Suppressor macrophage treated with lipopolysaccharide for 1 hour (primary cell): ENCODE measurements around the gene MGST2.

Experiments
- DNase-seq, 3 donors: peaks; one replicate each; pipeline ENCODE4 v3.0.0-alpha.2; 2020 to 2022

MGST2 gene

DNA sequence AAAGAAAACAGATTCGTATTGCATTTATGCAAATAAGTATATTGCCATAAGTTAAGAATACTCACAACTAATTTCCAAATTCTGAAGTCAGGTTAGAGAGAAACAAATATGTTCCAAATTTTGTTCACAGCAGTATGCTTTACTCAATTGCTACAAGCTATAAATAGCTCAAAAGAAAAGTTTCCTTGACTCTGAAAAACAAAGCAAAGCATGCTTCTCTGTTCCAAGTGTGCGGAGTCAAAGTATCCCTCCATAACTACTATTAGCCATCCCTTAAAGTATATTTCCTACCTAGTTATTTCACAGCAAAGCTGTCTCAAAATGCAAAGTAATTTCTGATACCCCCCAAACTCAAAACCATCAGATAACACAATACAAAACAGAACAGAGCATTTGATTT lies 47.3 kb downstream of the MGST2 start:
- no peak for DNase-seq

GRCh38 chr4:139715746-139716391 lies 50.2 kb downstream of the MGST2 start:
- no peak for DNase-seq

DNA sequence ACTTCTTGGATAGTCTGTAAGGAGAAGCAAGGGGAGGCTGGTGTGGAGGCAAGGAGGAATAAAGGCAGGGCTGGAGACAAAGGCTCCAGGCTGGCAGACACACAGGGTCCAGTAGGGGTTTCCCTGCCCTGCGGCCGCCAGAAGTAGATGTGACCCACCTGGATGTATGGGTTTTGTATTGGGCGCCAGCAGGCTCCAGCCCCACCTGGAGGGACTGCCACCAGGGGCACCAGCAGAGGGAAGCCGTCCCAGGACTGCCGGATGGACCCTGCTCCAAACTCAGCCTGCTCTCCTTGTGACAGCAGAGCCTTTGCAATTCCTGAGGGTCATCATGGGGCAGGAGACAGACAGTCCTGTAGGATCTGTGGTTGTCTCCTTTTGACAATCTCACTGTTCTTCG lies 52.7 kb downstream of the MGST2 start:
- DNase-seq: no peak

DNA sequence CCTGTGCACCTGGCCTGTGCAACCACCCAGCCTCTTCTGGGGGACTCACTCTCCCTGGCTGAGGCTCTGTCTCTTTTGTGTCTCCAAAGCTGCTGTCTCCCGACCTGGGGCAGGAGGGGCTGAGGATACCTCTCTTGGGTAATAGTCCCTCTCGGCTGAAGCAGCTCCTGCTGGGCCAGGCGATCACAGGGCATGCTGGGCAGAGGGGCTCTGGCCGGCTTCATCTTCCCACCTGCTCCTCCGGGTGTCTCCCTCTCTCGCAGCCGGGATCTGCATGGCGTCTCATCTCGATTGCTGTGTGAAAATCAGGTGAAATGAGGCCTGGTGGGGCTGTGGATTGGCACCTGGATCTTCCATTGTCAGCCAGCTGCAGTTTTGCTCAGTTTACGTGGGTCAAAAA lies 53.2 kb downstream of the MGST2 start:
- no peak for DNase-seq

DNA sequence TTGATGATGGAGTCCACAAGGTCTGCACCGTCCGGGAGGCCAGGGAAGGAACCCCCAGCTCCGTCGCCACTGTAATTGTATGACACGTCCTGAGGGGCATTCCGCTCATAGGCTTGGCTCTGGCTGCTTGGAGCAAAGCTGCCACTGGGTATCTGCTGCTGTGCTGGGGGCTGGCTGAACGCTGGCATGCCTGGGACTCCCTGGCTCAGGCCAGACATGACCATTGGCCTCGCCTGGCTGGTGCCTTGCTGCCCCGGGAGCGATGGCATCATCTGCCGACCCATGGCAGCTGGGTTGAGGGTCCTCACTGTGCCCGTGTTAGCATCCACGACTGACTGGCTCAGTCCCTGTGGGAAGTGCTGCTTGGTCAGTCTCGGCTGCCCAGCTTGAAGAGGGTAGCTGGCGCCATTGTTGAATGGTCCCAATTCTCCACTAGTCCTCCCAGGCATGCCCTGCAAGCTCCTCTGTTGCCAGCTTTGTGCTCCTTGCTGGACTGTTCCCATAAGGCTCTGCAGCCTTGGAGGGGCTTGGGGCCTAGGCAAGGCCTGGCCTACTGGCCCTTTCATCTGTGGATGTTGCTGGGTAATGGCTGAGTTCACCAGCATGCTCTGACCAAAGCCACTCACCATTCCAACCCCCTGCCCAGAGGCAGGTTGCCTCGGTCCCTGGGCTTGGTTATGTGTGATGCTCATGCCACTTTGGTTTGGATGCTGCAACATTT lies 53.9 kb downstream of the MGST2 start:
- DNase-seq: no peak

DNA sequence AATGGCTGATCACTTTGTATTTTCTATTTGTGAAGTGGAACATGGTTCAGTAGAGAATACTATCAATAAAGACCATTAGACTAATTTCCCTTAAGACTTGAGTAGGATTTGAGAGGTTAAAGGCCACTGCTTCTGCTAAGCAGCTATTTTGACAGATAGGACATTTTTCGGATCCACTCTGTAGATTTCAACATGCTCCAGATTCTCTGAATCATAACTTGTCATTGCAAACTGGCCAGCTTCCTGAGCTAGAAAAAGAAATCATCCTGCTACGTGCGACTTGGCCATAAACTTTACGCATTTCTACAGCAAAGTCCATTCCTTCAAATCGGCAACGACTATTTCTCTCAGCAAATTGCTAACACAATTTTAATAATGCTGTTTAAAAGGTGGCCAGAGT lies 55.2 kb downstream of the MGST2 start:
- DNase-seq: peak in 1 of 3 donors; percentile 14

DNA sequence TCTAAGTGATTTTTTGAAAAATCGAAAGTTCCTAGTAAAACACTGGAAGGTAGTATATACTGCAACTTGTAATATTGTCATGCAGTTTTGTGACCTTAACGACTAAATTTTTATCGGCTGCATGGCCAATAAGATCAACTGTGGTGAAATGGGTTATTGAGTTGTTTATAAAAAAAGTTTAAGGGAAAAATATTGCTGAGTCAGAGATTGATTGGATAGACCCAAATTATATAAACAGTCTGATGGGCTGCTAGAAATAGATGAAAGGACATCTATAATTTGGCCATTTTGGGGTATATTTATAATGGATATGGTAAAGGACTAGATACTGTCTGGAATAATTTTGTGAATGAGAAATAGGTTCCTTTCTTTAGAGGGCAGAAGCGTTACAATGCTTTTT lies 56.2 kb downstream of the MGST2 start:
- DNase-seq: no peak

DNA sequence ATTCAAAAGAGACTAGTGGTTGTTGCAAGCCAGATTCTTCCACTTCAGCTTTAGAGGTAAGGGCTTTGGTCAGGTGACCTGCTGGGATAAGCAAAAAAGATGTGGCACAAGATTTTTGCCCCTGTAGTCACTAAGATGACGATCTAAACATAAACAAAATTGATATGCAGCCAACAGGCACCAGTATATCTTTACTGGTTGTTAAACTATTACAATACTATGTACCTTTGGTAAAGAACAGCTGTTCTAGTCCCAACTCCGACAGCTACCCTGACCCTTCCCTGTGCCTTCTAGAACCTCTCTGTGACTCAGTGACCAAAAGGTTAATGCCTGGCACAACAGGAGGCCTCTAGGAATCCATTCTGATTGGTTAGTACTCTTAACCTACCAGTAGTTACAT lies 59.6 kb downstream of the MGST2 start:
- DNase-seq: no peak

DNA sequence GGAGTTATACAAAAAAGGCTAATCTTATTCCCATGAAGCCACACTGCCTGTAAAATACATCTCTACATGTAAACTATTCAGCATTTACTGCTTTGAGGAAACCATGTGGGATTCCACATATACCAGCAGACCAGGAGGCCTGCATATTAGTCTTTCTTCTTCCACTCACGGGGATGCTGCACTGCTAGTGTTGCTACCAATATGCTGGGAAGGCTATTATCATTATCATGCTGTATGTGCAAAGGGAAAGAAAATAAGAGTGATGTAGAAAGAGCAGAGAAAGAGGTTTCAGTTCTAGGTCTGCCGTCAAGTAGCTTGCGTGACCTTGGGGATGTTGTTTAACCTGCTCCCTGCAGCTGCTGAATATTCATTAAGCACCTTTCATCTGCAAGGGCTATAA lies 61.0 kb downstream of the MGST2 start:
- no peak for DNase-seq

DNA sequence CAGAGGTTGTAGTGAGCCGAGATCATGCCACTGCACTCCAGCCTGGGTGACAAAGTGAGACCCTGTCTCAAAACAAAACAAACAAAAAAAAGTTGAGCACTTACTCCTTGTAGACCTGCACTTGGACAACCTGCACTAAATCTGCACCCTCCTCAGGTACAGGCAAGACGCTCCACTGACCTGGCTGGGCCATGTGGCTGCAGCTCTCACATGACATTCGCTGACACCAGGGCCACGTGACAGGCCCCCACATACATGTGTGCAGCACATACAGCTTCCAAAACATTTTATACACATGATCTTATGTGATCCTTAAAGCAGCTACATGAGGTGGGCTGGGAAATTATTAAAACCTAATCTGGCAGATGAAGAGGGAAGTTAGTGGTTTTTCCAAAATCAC lies 62.5 kb downstream of the MGST2 start:
- DNase-seq: no peak

- no peak for DNase-seq
Observed at GRCh38 chr4:139728840-139729239, 63.2 kb downstream of the MGST2 start.

DNA sequence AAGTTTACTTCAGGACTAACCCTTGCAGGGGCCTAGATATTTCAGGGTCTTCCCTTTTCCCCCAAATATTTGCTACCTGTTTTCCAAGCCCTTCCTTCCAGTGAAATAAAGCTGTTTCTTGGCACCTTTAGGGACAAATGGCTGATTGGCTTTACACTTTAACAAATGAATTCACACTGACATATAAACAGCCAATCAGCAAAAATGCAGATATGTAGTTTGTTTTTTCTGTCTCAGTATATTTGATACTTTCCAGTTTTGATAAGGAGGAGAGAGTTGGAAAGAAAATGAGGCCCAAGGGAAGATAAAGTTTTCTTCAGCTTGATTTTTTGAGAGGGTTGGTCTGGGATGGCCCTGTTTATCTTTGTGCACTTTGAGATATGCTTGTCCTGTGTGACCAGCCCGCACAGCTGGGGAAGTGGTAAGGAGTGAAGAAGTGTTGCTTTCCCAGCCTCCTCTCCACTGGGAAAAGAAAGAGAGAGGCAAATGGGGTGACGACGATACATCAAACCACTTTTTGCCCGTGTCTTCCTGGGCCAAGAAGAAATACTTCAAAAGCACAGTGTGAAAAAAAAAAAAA lies 67.5 kb downstream of the MGST2 start:
- DNase-seq: no peak

GRCh38 chr4:139734201-139734874 lies 68.7 kb downstream of the MGST2 start:
- DNase-seq: peak; percentile 87 to 97 (median 94)

- DNase-seq: peak; percentile 89 to 95 (median 90)
Observed at GRCh38 chr4:139734875-139735380, 69.3 kb downstream of the MGST2 start.

DNA sequence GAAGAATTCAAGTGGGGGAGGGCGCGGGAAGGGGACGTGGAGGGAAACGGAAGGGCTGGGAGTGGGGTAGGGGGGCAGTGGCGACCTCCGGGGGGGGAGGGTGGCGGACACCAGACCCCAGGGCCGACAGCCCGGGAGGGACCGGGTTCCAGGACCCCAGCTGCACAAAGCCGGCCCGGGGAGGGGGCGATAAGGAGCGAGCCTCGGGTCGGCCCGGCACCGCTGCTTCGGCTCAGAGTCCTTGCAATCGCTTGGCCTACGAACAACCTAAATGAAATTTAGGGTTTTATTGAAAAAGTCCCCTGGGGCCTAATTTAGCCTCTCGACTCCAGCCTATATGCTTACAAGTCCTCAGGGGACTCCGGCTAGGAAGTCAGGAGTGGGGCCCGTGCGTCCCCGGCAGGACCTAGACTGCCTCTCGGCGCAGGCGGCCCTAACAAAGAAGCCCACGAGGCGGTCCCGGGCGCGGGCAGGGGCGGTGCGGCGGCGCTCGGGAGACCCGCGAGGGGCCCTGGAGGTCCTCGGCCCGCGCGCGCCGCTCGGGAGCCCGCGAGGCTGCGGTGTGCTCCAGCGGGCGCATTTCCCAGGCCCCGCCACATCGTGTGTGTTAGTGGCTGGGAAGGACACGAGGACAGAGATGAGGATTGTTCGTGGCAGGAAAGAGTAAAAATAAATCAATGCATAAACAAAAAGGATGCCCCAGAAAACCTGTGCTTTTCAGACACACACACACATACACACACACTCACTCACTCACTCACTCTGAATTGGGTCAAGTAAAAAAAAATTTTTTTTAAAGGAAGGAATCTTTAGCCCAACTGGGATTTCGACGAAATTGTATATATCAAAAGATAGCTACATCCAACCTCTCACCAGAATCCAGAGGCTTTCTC lies 70.0 kb downstream of the MGST2 start:
- DNase-seq: peak; percentile 58 to 67 (median 60)

DNA sequence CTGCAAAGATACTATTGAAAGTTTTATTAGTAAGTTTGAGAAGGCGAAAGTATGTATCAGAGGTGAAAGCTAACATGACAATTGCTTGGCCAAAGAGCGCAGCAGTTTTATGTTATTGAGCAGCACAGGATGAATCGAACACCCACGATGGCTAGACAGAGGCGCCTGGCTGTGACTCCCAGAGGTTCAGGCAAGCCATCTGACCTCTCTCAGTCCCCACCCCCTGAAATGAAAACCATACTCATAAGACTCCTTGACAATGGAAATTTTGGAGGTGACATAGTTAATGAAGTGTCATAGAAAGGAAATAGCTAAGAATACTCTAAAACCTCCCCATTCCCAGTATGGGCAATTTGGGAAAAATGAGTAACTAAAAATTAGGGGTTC lies 70.6 kb downstream of the MGST2 start:
- DNase-seq: peak; percentile 72 to 86 (median 83)

DNA sequence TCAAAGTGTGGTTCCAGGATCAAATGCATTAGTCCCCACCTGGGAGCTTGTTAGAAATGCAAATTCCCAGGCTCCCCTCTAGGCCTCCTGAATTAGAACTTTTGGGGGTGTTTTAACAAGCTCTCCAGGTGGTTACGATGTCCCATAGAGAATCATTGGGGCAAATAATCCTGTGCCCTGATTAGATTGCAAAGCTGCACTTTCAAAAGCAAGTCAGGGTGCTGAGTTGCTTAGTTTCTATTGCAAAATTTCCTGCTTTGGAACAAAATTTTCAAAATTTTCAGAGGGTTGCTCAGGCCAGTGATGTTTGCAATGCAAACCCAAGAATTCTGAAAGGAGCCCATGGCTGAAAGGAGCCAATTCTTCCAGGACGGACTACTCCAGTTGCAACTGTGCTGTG lies 71.0 kb downstream of the MGST2 start:
- DNase-seq: peak; percentile 33 to 49 (median 47)

DNA sequence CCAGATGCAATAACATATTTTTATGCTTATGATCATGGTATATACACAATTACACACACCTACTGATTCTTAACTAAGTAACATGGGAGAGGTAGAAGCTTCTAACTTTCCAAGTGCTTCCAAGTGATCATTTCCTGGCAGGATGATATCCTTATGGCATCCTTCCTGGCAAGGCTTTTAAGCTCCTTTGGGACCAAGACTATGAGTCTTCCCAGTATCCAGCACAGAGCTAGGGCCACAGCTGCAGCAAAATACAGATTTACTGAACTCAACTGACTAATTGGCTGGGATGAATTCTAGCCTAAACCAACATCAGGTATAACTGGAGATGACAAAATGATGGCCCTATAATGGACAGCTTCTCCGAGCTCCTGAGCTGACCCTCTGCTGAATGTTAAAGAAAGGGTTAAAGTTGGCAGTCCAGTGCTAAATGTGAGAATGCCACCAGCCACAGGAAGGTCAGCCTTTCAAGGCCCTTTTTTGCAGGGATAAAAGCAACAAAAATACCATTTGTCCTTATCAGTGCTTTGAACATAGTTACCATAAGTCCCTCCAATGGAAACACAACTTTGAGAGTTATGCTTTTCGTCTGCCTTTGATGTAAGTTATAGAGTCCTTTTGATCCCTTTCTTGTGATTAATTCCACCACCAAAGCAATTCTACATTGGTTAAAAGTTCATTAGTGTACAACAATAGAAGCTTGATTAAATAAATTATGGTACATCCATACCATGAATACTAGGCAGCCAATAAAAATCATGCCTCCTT lies 73.4 kb downstream of the MGST2 start:
- DNase-seq: no peak

- DNase-seq: peak in 1 of 3 donors; percentile 65
Observed at GRCh38 chr4:139740121-139740520, 74.5 kb downstream of the MGST2 start.

DNA sequence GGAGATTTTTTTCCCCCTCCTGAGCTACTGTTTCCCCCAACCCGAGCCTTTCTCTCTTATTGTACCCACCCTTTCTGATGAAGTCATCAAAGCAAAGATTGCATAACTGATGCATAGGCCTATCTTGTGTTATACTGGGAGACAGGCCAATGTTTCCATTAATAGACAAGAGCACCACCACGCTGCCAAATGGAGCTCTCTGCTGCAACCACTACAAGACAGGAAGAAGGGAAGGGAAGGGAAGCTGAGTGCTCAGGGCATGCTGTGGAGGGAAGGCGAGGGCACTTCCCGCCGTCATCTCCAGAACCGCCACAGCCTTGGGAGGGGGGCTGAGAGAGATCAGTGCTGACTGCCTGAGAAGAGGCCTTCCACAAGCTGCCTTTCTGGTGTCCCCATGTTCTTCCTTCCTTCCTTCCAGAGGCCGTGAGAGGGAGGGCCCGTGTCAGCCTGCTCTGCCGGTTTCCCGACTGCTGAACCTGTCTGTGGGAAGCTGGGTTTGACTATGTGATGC lies 75.0 kb downstream of the MGST2 start:
- DNase-seq: peak; percentile 81 to 87 (median 82)

GRCh38 chr4:139743027-139743426 lies 77.4 kb downstream of the MGST2 start:
- no peak for DNase-seq
